HG02610 (cell line): ENCODE results near the gene NAIF1.
"Not testable (repeated sequence)": the region's sequence is repeated elsewhere in the genome, so short reads cannot be mapped to it uniquely, and the experiment has no call there.

Experiments used
- ATAC-seq: cut with Tn5 transposase; IDR thresholded peaks from one replicate; pipeline ENCODE4 v1.9.1; 2021; ENCODE audit warnings: mild to moderate bottlenecking, moderate library complexity; ENCODE audit not compliant: unreplicated experiment

Gene NAIF1

GRCh38 chr9:128066713-128067644 lies at the start of gene NAIF1:
TSS of gene NAIF1 (minus strand) at chr9:128067320. CDS start at chr9:128067101, 219 bp downstream.
- ATAC-seq, result peak; percentile 61

DNA sequence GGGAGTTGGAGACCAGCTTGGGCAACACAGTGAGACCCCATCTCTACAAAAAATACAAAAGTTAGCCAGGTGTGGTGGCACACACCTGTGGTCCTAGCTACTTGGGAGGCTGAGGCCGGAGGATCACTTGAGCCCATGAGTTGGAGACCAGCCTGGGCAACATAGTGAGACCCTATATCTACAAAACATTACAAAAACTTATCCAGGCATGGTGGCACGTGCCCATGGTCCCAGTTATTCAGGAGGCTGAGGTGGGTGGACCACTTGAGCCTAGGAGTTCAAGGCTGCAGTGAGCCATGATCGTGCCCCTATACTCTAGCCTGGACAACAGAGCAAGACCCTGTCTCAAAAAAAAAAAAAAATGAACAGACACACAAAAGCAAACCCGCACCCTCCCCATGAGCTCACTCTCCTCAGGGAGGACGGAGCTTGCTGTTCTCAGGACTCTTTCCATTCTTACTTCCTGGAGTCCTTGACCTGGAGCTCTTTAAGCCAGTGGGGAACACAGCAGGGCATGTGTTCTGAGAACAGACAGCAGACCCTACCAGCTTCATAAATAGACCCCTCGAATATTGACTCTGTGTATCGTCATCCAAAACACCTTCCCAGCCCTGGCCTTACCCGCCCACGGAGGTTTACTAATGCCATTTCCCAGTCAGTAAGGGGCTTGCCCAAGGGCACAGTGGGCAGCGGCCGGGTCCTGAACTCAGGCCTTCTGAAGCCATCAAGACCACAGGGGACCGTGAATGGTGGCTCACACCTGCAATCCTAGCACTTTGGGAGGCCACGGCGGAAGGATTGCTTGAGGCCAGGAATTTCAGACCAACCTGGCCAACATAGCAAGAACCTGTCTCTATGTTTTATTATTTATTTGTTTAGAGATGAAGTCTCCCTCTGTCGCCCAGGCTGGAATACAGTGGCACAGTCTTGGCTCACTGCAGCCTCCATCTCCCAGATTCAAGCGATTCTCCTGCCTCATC lies 49.3 kb upstream of the NAIF1 start:
- no peak for ATAC-seq

- peak; percentile 62 for ATAC-seq
These were observed 48.3 kb upstream of the NAIF1 start for GRCh38 chr9:128115187-128116103.

GRCh38 chr9:128114326-128115186 lies 47.4 kb upstream of the NAIF1 start:
- no peak for ATAC-seq

GRCh38 chr9:128113526-128114325 lies 46.6 kb upstream of the NAIF1 start:
- ATAC-seq, result no peak

DNA sequence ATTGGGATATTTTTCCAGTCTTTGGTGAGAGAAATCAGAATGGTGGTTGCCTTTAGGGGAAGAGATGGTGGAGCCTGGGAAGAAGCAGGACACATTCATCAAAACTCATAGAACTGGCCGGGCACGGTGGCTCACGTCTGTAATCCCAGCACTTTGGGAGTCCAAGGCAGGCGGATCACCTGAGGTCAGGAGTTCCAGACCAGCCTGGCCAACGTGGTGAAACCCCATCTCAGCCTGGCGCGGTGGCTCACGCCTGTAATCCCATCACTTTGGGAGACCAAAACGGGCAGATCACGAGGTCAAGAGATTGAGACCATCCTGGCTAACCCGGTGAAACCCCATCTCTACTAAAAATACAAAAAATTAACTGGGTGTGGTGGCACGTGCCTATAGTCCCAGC lies 44.6 kb upstream of the NAIF1 start:
- not testable (repeated sequence) for ATAC-seq

DNA sequence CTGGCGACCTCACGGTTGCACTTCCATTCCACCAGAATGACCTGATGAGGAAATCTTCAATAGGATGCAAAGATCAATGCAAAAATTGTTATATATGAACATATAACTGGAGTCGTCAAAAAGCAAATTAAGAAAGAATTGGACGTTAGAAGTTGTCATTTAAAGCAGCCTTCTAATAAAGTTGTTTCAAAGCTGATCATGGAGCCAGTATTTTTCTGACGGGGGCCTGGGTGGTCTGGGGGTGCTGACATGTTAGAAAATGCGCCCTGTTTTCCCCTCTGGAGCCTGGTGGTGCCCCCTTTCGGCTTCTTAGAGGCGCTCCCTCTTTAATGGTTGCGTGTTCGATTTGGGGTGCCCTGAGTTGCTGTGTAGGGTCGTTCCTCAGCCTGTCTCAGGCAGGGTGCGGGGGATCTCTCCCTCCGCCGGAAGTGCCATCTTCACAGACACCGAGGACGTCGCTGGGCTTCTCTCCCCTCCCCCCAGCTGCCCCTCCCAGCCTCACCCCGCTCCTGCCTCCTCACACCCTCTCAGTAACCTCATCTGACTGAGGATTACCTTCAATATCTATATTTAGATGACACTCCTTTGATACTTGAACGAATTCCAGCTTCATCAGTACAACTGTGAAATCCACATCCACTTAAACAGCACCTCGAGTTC lies 42.1 kb upstream of the NAIF1 start:
- no peak for ATAC-seq

GRCh38 chr9:128108269-128109049 lies 41.3 kb upstream of the NAIF1 start:
- ATAC-seq, result no peak

DNA sequence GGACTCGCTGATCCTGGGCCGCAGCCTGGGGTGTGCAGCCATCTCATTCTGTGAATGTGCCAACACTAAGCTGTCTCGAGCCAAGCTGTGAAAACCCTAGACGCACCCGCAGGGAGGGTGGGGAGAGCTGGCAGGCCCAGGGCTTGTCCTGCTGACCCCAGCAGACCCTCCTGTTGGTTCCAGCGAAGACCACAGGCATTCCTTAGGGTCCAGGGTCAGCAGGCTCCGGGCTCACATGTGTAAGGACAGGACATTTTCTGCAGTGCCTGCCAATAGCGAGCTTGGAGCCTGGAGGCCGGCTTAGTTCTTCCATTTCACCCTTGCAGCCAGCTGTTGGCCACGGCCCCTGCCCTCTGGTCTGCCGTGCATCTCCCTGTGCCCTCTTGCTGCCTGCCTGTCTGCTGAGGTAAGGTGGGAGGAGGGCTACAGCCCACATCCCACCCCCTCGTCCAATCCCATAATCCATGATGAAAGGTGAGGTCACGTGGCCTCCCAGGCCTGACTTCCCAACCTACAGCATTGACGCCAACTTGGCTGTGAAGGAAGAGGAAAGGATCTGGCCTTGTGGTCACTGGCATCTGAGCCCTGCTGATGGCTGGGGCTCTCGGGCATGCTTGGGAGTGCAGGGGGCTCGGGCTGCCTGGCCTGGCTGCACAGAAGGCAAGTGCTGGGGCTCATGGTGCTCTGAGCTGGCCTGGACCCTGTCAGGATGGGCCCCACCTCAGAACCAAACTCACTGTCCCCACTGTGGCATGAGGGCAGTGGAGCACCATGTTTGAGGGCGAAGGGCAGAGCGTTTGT lies 40.5 kb upstream of the NAIF1 start:
- ATAC-seq, result no peak

DNA sequence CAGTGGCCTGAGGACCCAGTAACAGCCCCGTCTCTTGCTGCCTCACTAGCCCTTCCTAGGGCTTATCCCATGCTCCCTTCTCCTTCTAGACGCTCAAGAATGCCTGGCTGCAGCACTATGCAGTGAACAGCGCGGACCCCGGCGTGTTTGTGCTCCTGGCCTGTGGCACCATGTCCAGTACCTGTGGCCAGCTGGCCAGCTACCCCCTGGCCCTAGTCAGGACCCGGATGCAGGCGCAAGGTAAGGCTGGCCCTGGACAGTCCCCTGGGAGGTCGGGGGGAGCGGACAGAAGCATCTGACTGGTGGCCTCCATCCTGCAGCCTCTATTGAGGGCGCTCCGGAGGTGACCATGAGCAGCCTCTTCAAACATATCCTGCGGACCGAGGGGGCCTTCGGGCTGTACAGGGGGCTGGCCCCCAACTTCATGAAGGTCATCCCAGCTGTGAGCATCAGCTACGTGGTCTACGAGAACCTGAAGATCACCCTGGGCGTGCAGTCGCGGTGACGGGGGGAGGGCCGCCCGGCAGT lies 39.9 kb upstream of the NAIF1 start:
- ATAC-seq, result no peak

DNA sequence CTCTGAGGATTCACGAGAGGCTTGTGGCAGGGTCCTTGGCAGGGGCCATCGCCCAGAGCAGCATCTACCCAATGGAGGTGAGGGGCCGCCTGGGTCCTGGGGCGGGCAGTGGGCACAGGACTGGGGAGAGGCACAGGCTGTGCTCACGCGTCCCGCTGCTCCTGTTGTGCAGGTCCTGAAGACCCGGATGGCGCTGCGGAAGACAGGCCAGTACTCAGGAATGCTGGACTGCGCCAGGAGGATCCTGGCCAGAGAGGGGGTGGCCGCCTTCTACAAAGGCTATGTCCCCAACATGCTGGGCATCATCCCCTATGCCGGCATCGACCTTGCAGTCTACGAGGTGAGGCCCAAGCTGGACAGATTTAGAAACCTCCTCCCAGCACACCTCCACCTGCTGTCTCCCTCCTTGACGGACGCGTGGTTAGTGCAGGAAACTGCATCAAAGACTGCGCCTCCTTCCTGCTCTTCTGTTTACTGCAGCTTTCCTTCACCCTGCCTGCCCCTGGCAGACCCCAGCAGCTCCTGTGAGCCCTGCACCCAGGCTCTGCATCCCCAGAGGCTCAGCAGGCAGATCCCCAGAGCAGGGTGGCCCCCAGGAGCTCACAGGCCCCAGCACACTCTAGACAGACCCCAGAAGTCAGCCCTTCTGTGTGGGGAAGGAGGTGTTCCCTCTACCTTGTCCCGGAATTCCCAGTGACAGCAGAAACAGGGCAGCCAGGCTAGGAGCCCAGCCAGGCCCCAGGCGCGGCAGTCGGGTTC lies 39.2 kb upstream of the NAIF1 start:
- no peak for ATAC-seq

DNA sequence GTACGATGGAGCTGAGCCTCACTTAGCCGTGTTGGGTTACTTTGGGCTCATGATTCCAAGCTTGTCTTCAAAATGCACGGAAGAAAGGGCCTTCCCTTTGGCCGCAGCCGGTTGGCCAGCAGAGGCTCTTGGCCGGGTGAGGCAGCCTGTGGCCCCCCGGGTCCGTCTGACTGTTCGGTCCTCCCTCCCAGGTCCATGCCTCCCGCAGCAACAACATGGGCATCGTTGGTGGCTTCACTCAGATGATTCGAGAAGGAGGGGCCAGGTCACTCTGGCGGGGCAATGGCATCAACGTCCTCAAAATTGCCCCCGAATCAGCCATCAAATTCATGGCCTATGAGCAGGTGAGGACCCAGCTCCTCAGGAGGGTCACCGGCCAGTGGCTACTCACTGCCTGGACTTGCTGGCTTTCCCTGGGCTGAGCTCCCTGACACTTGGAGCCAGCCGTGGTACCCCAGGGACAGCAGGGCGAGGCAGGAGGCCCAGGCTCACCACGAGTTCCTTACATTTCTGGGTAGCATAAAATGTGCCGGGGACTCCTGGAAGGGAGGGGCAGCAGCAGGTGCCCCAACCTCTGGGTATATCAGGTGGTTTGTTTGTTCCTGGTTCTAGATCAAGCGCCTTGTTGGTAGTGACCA lies 38.5 kb upstream of the NAIF1 start:
- no peak for ATAC-seq

- no peak for ATAC-seq
These were observed 37.1 kb upstream of the NAIF1 start for GRCh38 chr9:128104171-128104618.

DNA sequence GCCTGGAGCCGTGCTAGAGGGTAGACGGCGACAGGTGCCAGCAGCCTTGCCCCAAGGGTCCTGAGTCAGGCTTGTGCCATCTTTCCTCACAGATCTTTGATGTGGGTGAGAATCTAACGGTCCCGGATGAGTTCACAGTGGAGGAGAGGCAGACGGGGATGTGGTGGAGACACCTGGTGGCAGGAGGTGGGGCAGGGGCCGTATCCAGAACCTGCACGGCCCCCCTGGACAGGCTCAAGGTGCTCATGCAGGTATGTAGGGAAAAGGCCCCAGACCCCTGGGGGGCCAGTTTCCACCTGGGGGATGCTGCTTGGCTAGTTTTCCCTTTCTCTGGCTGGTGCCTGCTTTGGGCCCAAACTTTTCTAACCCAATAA lies 36.5 kb upstream of the NAIF1 start:
- ATAC-seq, result no peak
